PC-3 (cell line): ENCODE data around the gene TAOK1. TPM values are rescaled to one million over a fixed set of nuclear protein-coding genes. Genes with fewer than 3 reads are reported as not detected.

Experiments used
- ATAC-seq: fragments of 200-7000 bp; cut with Tn5 transposase; 2 replicates; pipeline ENCODE4 v1.9.1; 2020; ENCODE audit warnings: mild to moderate bottlenecking, moderate library complexity
- BruUV-seq: library from RNA; stranded (reverse); fragments of 400-500 nt; replicated peaks from 2 replicates; lab custom pipeline; 2021; lab: Mats Ljungman, UMichigan
- CTCF ChIA-PET: fragments of 300-600 bp; sonication (Branson Sonifier 250); formaldehyde crosslinking; loops from one replicate; lab custom pipeline; 2022; ENCODE audit warnings: antibody characterized with exemption; lab: Charles Lee
- POLR2A ChIA-PET: fragments of 300-600 bp; sonication (Branson Sonifier 250); formaldehyde crosslinking; loops from one replicate; lab custom pipeline; 2022; ENCODE audit warnings: antibody characterized with exemption; ENCODE audit not compliant: unreplicated experiment; lab: Charles Lee
- DNase-seq: peaks from one replicate; pipeline ENCODE4 v3.0.0-alpha.2; 2015
- H2AFZ ChIP-seq: fragments of 300-600 bp; sonication (generic); 2 replicates; pipeline ENCODE4 v1.6.0; 2016; ENCODE audit warnings: antibody characterized with exemption, low read length
- H3F3A ChIP-seq: fragments of 300-600 bp; sonication (generic); one replicate; pipeline ENCODE4 v1.6.0; 2017; ENCODE audit warnings: antibody characterized with exemption, low read length, control low read depth, mild to moderate bottlenecking; ENCODE audit not compliant: unreplicated experiment
- H3K27ac ChIP-seq: fragments of 300-600 bp; sonication (generic); 2 replicates; pipeline ENCODE4 v1.5.1; 2016; ENCODE audit warnings: mild to moderate bottlenecking, low read length
- H3K27me3 ChIP-seq: fragments of 300-600 bp; sonication (generic); 2 replicates; pipeline ENCODE4 v1.6.1; 2016; ENCODE audit warnings: low read length, mixed read lengths
- H3K36me3 ChIP-seq: fragments of 300-600 bp; sonication (generic); 2 replicates; pipeline ENCODE4 v1.6.1; 2016; ENCODE audit warnings: low read depth, mixed run types, low read length, mixed read lengths
- H3K4me1 ChIP-seq: fragments of 300-600 bp; sonication (generic); 2 replicates; pipeline ENCODE4 v1.5.1; 2016; ENCODE audit warnings: low read length; ENCODE audit not compliant: insufficient read depth
- H3K4me2 ChIP-seq: fragments of 300-600 bp; sonication (generic); 2 replicates; pipeline ENCODE4 v1.6.0; 2016; ENCODE audit warnings: low read length
- H3K4me3 ChIP-seq: fragments of 300-600 bp; sonication (generic); 2 replicates; pipeline ENCODE4 v1.5.1; 2016; ENCODE audit warnings: mild to moderate bottlenecking, low read length, mixed read lengths
- H3K79me2 ChIP-seq: fragments of 300-600 bp; sonication (generic); 2 replicates; pipeline ENCODE4 v1.6.1; 2017; ENCODE audit warnings: low read length, mixed read lengths
- H3K9ac ChIP-seq: fragments of 300-600 bp; sonication (generic); 2 replicates; pipeline ENCODE4 v1.6.0; 2016; ENCODE audit warnings: mild to moderate bottlenecking, low read length
- H3K9me2 ChIP-seq: fragments of 300-600 bp; sonication (generic); replicated peaks from 2 replicates; pipeline ENCODE4 v1.6.1; 2016; ENCODE audit warnings: mixed run types, low read length, mixed read lengths
- H3K9me3 ChIP-seq: fragments of 300-600 bp; sonication (generic); 2 replicates; pipeline ENCODE4 v1.6.1; 2016; ENCODE audit warnings: low read length, mixed read lengths
- H4K20me1 ChIP-seq: fragments of 300-600 bp; sonication (generic); 2 replicates; pipeline ENCODE4 v1.6.1; 2016; ENCODE audit warnings: low read length, mixed read lengths
- EZH2 ChIP-seq: fragments of 300-600 bp; sonication (generic); IDR thresholded peaks from one replicate; pipeline ENCODE4 v1.6.1; 2017; ENCODE audit warnings: antibody characterized with exemption, mild to moderate bottlenecking, low read length; ENCODE audit not compliant: unreplicated experiment
- EZH2phosphoT487 ChIP-seq: fragments of 300-600 bp; sonication (generic); IDR thresholded peaks from 2 replicates; pipeline ENCODE4 v1.6.1; 2018; ENCODE audit warnings: mild to moderate bottlenecking, antibody characterized with exemption, low read length, borderline replicate concordance
- intact Hi-C: fragments of 100-400 bp; cut with micrococcal nuclease; formaldehyde crosslinking; loops from 2 replicates; pipeline ENCODE4 v1.9.0; 2023
- total RNA-seq: library from RNA; depleted of rRNA; stranded (reverse); fragments of >200 nt; gene quantifications from 2 replicates; pipeline ENCODE4 v1.2.3, GENCODE V29; 2014
- TF ChIP-seq, protein P1 (sequence below): fragments of 300-600 bp; sonication (generic); conservative IDR thresholded peaks from 2 replicates; pipeline ENCODE4 v1.5.1; 2017; ENCODE audit warnings: antibody characterized with exemption, low read depth, mild to moderate bottlenecking, low read length

Gene TAOK1
- total RNA-seq, 1 experiment from 2014 or later: 17.3 TPM

DNA sequence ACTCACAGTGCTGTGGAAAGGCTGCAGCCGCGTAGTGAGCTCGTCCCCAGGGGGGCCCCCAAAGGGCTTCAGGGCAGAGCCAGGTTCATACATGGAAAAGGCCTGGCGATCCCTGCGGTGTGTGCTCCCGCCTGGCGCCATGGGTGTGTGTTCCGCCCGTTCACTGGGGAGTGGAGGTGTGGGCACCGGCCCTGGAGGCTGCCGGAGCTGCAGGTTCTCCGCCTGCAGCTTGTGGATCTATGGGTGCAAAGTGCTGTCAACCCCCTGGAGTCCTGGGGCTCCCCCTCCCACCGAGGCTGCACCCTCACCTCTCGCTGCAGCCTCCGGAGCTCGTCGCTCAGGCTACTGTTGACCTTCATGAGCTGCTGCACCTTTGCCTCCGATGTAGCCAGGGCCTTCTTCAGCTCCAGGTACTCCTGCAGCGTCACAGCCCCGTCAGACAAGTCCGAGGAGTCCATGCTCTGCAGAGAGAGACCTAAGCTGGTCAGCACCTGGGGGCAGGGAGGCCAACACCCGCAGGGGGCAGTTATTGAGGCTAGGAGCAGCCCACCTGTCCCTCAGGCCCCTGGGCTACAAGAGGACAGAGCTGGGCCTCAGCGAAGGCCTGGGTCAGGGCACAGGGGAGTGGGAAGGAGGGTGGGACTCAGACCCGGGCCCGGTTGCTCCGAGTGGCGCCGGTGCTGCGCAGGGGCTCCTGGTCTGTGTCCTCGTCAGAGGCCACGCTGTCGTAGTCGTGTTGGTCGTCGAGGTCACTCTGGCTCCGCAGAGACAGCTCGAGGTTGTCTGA, 186.2 kb downstream of the TAOK1 start:
- no peak for DNase-seq
- Histone ChIP-seq H3K79me2 (no peaks in the 10 kb centered on the region), H3K9me3 (no peaks in the 10 kb centered on the region), H3K27ac (no peak overlapping the region), H3K36me3 (no peaks in the 10 kb centered on the region), H3K9me2 (no peaks in the 10 kb centered on the region), H2AFZ (no peak overlapping the region), H3K4me1 (no peaks in the 10 kb centered on the region), H3F3A (no peaks in the 10 kb centered on the region), H3K27me3 (no peaks in the 10 kb centered on the region), H3K4me2 (no peak overlapping the region), H3K4me3 (no peak overlapping the region), H3K9ac (no peak overlapping the region), H4K20me1 (no peaks in the 10 kb centered on the region)
- intact Hi-C loops: no loop called here
- ATAC-seq: no peak
- CTCF ChIA-PET: interaction anchor here (0.7 kb wide), 1 partner anchor 41 kb away, joined by 4 read pairs; no protein-coding TSS in a partner anchor
- POLR2A ChIA-PET: no interaction called here
- TF ChIP-seq EZH2: no peak
- TF ChIP-seq, protein P1, sequence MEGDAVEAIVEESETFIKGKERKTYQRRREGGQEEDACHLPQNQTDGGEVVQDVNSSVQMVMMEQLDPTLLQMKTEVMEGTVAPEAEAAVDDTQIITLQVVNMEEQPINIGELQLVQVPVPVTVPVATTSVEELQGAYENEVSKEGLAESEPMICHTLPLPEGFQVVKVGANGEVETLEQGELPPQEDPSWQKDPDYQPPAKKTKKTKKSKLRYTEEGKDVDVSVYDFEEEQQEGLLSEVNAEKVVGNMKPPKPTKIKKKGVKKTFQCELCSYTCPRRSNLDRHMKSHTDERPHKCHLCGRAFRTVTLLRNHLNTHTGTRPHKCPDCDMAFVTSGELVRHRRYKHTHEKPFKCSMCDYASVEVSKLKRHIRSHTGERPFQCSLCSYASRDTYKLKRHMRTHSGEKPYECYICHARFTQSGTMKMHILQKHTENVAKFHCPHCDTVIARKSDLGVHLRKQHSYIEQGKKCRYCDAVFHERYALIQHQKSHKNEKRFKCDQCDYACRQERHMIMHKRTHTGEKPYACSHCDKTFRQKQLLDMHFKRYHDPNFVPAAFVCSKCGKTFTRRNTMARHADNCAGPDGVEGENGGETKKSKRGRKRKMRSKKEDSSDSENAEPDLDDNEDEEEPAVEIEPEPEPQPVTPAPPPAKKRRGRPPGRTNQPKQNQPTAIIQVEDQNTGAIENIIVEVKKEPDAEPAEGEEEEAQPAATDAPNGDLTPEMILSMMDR: no peak
- no peak for TF ChIP-seq EZH2phosphoT487
- BruUV-seq: no TSS peak

DNA sequence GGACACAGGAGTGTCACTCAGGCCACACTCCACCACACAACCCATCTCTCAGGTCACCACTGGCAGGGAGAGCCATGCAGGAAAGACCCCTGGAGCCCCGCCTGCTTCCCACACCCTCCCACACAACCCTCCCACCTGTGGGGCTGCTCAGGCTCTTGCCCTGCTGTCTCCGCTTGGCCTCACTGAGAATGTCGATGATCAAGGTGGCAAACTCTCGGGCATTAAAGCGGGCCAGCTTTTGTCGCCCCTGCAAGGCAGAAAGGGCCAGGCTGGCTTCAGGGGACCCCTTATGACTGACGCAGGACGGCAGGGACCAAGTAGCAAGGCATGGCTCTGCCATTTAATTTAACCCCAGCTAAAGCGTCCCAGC, 186.8 kb downstream of the TAOK1 start:
- no peak overlapping the region for H3K4me2 ChIP-seq
- no peaks in the 10 kb centered on the region for H3K27me3 ChIP-seq
- H3K27ac ChIP-seq: no peak overlapping the region
- ChIA-PET POLR2A (no interaction called here), CTCF (interaction anchor here (0.7 kb wide), 1 partner anchor 40 kb away, joined by 4 read pairs; no protein-coding TSS in a partner anchor)
- H3K79me2 ChIP-seq: no peaks in the 10 kb centered on the region
- H3K9ac ChIP-seq: no peak overlapping the region
- H3K4me3 ChIP-seq: no peak overlapping the region
- no peaks in the 10 kb centered on the region for H3F3A ChIP-seq
- no peak for ATAC-seq
- H3K9me3 ChIP-seq: no peaks in the 10 kb centered on the region
- no peak for TF ChIP-seq EZH2phosphoT487
- TF ChIP-seq EZH2: no peak
- TF ChIP-seq, protein P1: no peak
- no peaks in the 10 kb centered on the region for H3K36me3 ChIP-seq
- no peak for DNase-seq
- no peak overlapping the region for H2AFZ ChIP-seq
- H3K4me1 ChIP-seq: no peaks in the 10 kb centered on the region
- H3K9me2 ChIP-seq: no peaks in the 10 kb centered on the region
- no peaks in the 10 kb centered on the region for H4K20me1 ChIP-seq
- no TSS peak for BruUV-seq
- intact Hi-C loops: no loop called here
